SK-N-SH (cell line): ENCODE data around the gene RAD23A. TPM values are rescaled to one million over a fixed set of nuclear protein-coding genes. Genes with fewer than 3 reads are reported as not detected.
A peak's percentile ranks its signal among the peaks of the same experiment; 100 is the strongest.

ENCODE experiments used
- CTCF ChIA-PET: fragments of 300-600, 350-600 bp; formaldehyde crosslinking; extraction: SDS; loops from one replicate; lab custom pipeline; 2021; lab: Yijun Ruan, JAX
- POLR2A ChIA-PET: fragments of 350-600 bp; sonication (Branson Sonifier 250); formaldehyde crosslinking; extraction: SDS; loops from one replicate; lab custom pipeline; 2020; ENCODE audit warnings: antibody characterized with exemption, inconsistent platforms; lab: Yijun Ruan, JAX
- DNase-seq: peaks from one replicate; pipeline ENCODE4 v3.0.0; 2012
- H2AFZ ChIP-seq: fragments of 200-600 bp; sonication (generic); 2 replicates; pipeline ENCODE4 v1.8.1; 2016; ENCODE audit warnings: antibody characterized with exemption, mild to moderate bottlenecking, low read depth
- H3F3A ChIP-seq: fragments of 200-600 bp; sonication (generic); replicated peaks from 2 replicates; pipeline ENCODE3; 2016; ENCODE audit warnings: antibody characterized with exemption, mild to moderate bottlenecking; ENCODE audit not compliant: insufficient read depth
- H3K27ac ChIP-seq, 2 experiments: fragments of 200-500 bp in 1 of 2; fragments of 200-600 bp in 1 of 2; sonication (Bioruptor generic) in 1 of 2; sonication (generic), shearing (Covaris generic) in 1 of 2; 2 replicates each; pipeline versions ENCODE4 v1.5.1 to v1.6.1; 2014 to 2016; ENCODE audit warnings: low read depth in 2 of 2, inconsistent platforms in 1 of 2, low read length in 1 of 2, mild to moderate bottlenecking in 1 of 2, mixed read lengths in 1 of 2
- H3K27me3 ChIP-seq: fragments of 200-600 bp; sonication (generic), shearing (Covaris generic); 2 replicates; pipeline ENCODE4 v1.6.1; 2016; ENCODE audit warnings: mixed run types; ENCODE audit not compliant: insufficient read depth
- H3K36me3 ChIP-seq, 2 experiments: fragments of 200-500 bp in 1 of 2; fragments of 200-600 bp in 1 of 2; sonication (Bioruptor generic) in 1 of 2; sonication (generic) in 1 of 2; replicated peaks in 1 of 2; 2 replicates each; pipeline versions ENCODE3 to v1.5.1; 2014 to 2016; ENCODE audit warnings: low read length in 1 of 2, mild to moderate bottlenecking in 1 of 2; ENCODE audit not compliant: insufficient read depth in 2 of 2, control insufficient read depth in 1 of 2
- H3K4me1 ChIP-seq, 2 experiments: fragments of 200-500 bp in 1 of 2; fragments of 200-600 bp in 1 of 2; sonication (Bioruptor generic) in 1 of 2; sonication (generic), shearing (Covaris generic) in 1 of 2; 2 replicates each; pipeline versions ENCODE4 v1.5.1 to v1.6.1; 2014 to 2016; ENCODE audit warnings: low read depth in 1 of 2, low read length in 1 of 2, mixed run types in 1 of 2; ENCODE audit not compliant: insufficient read depth in 2 of 2, control insufficient read depth in 1 of 2
- H3K4me2 ChIP-seq: fragments of 200-600 bp; sonication (generic), shearing (Covaris generic); 2 replicates; pipeline ENCODE4 v1.6.1; 2017; ENCODE audit warnings: mixed run types
- H3K4me3 ChIP-seq, 2 experiments: fragments of 200-500 bp in 1 of 2; fragments of 200-600 bp in 1 of 2; sonication (Bioruptor generic) in 1 of 2; sonication (generic), shearing (Covaris generic) in 1 of 2; 2 replicates each; pipeline versions ENCODE4 v1.5.1 to v1.8.1; 2014 to 2016; ENCODE audit warnings: low read depth in 2 of 2, inconsistent platforms in 1 of 2, low read length in 1 of 2, mild to moderate bottlenecking in 1 of 2, mixed read lengths in 1 of 2, moderate library complexity in 1 of 2
- H3K79me2 ChIP-seq: fragments of 200-600 bp; sonication (generic); 2 replicates; pipeline ENCODE4 v1.8.1; 2017; ENCODE audit warnings: mild to moderate bottlenecking; ENCODE audit not compliant: insufficient read depth
- H3K9ac ChIP-seq: fragments of 200-600 bp; sonication (generic); 2 replicates; pipeline ENCODE4 v1.6.1; 2017; ENCODE audit warnings: mixed run types
- H3K9me2 ChIP-seq: fragments of 200-600 bp; sonication (generic); 2 replicates; pipeline ENCODE4 v1.6.1; 2017; ENCODE audit warnings: mixed run types
- H3K9me3 ChIP-seq: fragments of 200-600 bp; sonication (generic); 2 replicates; pipeline ENCODE4 v1.6.1; 2017; ENCODE audit warnings: mixed run types, mild to moderate bottlenecking, moderate library complexity
- H4K20me1 ChIP-seq: fragments of 200-600 bp; sonication (generic); 2 replicates; pipeline ENCODE4 v1.6.1; 2017; ENCODE audit warnings: mild to moderate bottlenecking, mixed run types; ENCODE audit not compliant: insufficient read depth
- CHD2 ChIP-seq: fragments of 150-350 bp; IDR thresholded peaks from 2 replicates; pipeline ENCODE4 v1.6.1; 2018; ENCODE audit warnings: low read length; ENCODE audit not compliant: partially characterized antibody
- CTCF ChIP-seq: fragments of 200-600 bp; sonication (generic); IDR thresholded peaks from 2 replicates; pipeline ENCODE4 v1.6.1; 2017; ENCODE audit warnings: antibody characterized with exemption, mild to moderate bottlenecking, moderate library complexity
- ELF1 ChIP-seq: IDR thresholded peaks from 2 replicates; pipeline ENCODE4 v1.4.0; 2012
- EP300 ChIP-seq, 2 experiments: IDR thresholded peaks; 2 replicates each; pipeline versions ENCODE4 v1.4.0 to v1.6.1; 2012; ENCODE audit warnings: borderline replicate concordance in 1 of 2, low read depth in 1 of 2, low read length in 1 of 2
- EZH2phosphoT487 ChIP-seq: fragments of 200-600 bp; sonication (generic); IDR thresholded peaks from 2 replicates; pipeline ENCODE4 v1.6.1; 2017; ENCODE audit warnings: low read depth, mixed run types, mild to moderate bottlenecking, antibody characterized with exemption, moderate library complexity, borderline replicate concordance
- FOXM1 ChIP-seq: IDR thresholded peaks from 2 replicates; pipeline ENCODE4 v1.4.0; 2012; ENCODE audit warnings: low read depth, mild to moderate bottlenecking
- JUND ChIP-seq: IDR thresholded peaks from 2 replicates; pipeline ENCODE4 v1.4.0; 2012
- MXI1 ChIP-seq: IDR thresholded peaks from 2 replicates; pipeline ENCODE4 v1.6.1; 2012; ENCODE audit warnings: mild to moderate bottlenecking, low read depth, low read length, improper control_type of control experiment
- NFIC ChIP-seq: IDR thresholded peaks from 2 replicates; pipeline ENCODE4 v1.4.0; 2012; ENCODE audit warnings: borderline replicate concordance
- NRF1 ChIP-seq: IDR thresholded peaks from 2 replicates; pipeline ENCODE4 v1.6.1; 2012; ENCODE audit warnings: low read depth, mild to moderate bottlenecking, low read length
- RCOR1 ChIP-seq: fragments of 150-350 bp; IDR thresholded peaks from 2 replicates; pipeline ENCODE4 v1.6.1; 2017; ENCODE audit warnings: antibody characterized with exemption, low read length
- RXRA ChIP-seq: IDR thresholded peaks from 2 replicates; pipeline ENCODE4 v1.4.0; 2012; ENCODE audit warnings: low read depth, mild to moderate bottlenecking, borderline replicate concordance
- TAF1 ChIP-seq: IDR thresholded peaks from 2 replicates; pipeline ENCODE4 v1.6.1; 2012; ENCODE audit warnings: low read depth, mild to moderate bottlenecking, low read length, moderate library complexity, borderline replicate concordance
- TCF12 ChIP-seq: IDR thresholded peaks from 2 replicates; pipeline ENCODE4 v1.4.0; 2012
- TEAD4 ChIP-seq: IDR thresholded peaks from 2 replicates; pipeline ENCODE4 v1.4.0; 2012; ENCODE audit warnings: mild to moderate bottlenecking, borderline replicate concordance; ENCODE audit not compliant: insufficient read depth
- USF1 ChIP-seq: IDR thresholded peaks from 2 replicates; pipeline ENCODE4 v1.4.0; 2012; ENCODE audit warnings: low read depth, borderline replicate concordance
- YY1 ChIP-seq: IDR thresholded peaks from 2 replicates; pipeline ENCODE4 v1.4.0; 2012; ENCODE audit warnings: low read depth, mild to moderate bottlenecking
- WGBS: methylation state at CpG from one replicate; pipeline ENCODE4 v1.1.6; 2017; ENCODE audit warnings: low lambda C conversion rate; 5-methylcytosine and 5-hydroxymethylcytosine counted together
- polyA plus RNA-seq, 3 experiments: library from polyadenylated mRNA; depleted of rRNA; stranded (reverse); fragments of >200 nt; gene quantifications; 2 replicates each; pipeline ENCODE4 v1.2.3, GENCODE V29; 2012
- TF ChIP-seq, protein P1 (sequence below): fragments of 150-350 bp; IDR thresholded peaks from 2 replicates; pipeline ENCODE4 v1.6.1; 2016; ENCODE audit warnings: mild to moderate bottlenecking, low read depth, low read length

Gene RAD23A
- polyA plus RNA-seq, 1 of the 3 experiments (the other 2 are of a cell fraction): 116 TPM

DNA sequence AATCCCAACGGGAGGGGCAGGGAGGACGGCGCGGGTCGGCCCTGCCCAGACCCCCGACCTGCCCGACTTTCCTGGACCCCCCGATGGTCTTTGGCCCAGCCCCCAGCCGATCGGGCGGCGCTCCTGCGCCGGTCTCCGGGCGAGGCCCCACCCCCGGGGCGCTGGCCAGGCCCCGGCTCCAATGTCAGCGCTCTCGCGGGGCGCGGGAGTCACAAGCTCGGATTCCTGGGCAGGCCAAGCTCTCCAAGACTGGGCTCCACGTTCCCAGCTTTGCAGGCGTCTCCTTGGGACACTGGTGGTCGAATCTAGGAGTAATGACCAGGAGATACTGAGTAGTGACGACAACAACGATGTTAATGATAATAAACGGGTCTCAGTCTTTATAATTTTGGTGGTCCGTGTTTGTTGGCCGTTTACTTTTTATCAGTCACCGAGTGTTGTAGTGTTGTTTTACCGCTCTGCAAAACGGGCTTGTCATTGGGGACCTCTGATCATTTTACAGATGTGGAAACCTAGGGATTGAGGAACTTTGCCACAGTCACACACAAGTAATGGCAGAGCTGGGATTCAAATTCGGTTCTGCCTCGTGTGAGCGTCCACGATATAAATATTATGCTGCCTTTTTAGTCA, 545 bp downstream of the RAD23A start (continued):
- no peak for TF ChIP-seq YY1
- TF ChIP-seq, protein P1, sequence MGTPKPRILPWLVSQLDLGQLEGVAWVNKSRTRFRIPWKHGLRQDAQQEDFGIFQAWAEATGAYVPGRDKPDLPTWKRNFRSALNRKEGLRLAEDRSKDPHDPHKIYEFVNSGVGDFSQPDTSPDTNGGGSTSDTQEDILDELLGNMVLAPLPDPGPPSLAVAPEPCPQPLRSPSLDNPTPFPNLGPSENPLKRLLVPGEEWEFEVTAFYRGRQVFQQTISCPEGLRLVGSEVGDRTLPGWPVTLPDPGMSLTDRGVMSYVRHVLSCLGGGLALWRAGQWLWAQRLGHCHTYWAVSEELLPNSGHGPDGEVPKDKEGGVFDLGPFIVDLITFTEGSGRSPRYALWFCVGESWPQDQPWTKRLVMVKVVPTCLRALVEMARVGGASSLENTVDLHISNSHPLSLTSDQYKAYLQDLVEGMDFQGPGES: no peak
- TF ChIP-seq EZH2phosphoT487: no peak
- no peak for TF ChIP-seq CTCF
- TF ChIP-seq TAF1: peak; percentile 26; the same call in 1 of the 2 replicates
- no peak for TF ChIP-seq TEAD4
- no peak for TF ChIP-seq NRF1
- peak; percentile 96 for TF ChIP-seq CHD2
- TF ChIP-seq RCOR1: no peak
- no peak for TF ChIP-seq TCF12
- TF ChIP-seq USF1: no peak
- TF ChIP-seq MXI1: 0 out of 2 replicates have a peak, but pooled peaks have one; percentile 23
- TF ChIP-seq EP300 (IDR thresholded peaks at IDR 0.05; ENCODE audit: borderline replicate concordance in 1 of 2, low read depth in 1 of 2, low read length in 1 of 2): no peak
- TF ChIP-seq FOXM1: no peak
- no peak for TF ChIP-seq NFIC

- CTCF ChIA-PET: interaction anchor here (0.9 to 2.1 kb wide), 6 partner anchors 10 to 147 kb away, joined by 4 to 20 read pairs (median 6); partner anchors contain the start of gene GADD45GIP1
- POLR2A ChIA-PET: interaction anchor here (0.6 to 1.6 kb wide), 9 partner anchors 8 to 224 kb away, joined by 3 to 13 read pairs (median 4); partner anchors contain the start of genes CALR, FARSA and GCDH
Measured at GRCh38 chr19:12946731-12947496, 1.3 kb downstream of the RAD23A start.

More at GRCh38 chr19:12946731-12947496, 1.3 kb downstream of the RAD23A start:
- Histone ChIP-seq H3K4me2 (peak overlapping the region; percentile 89), H3K27ac (peak overlapping the region; percentile 87 to 92), H3K9me2 (no peaks in the 10 kb centered on the region), H2AFZ (no peak overlapping the region), H3K9me3 (no peaks in the 10 kb centered on the region), H3K27me3 (no peaks in the 10 kb centered on the region), H3K36me3 (peaks cover 46 to 62% of the 10 kb centered on the region in 2 experiments), H3K4me1 (peaks cover 3 to 20% of the 10 kb centered on the region in 2 experiments), H3K79me2 (peaks cover 63% of the 10 kb centered on the region), H3K9ac (peak overlapping the region; percentile 90), H3K4me3 (peak overlapping the region; percentile 66 to 73), H3F3A (peaks cover 53% of the 10 kb centered on the region), H4K20me1 (peaks cover 4% of the 10 kb centered on the region)
- TF ChIP-seq, protein P1: no peak
- no peak for TF ChIP-seq RXRA
- TF ChIP-seq ELF1: no peak
- no peak for TF ChIP-seq JUND
- TF ChIP-seq EZH2phosphoT487: no peak
- TF ChIP-seq TCF12: no peak
- DNase-seq: no peak
- WGBS: 52% methylated on average over 14 of the region's 14 CpGs
